Right ventricle myocardium superior (tissue), 1 donor: ENCODE data around the gene PGGHG. TPM values are rescaled to one million over a fixed set of nuclear protein-coding genes. Genes with fewer than 3 reads are reported as not detected.
"Not testable (repeated sequence)": the region's sequence is repeated elsewhere in the genome, so short reads cannot be mapped to it uniquely, and the experiment has no call there.

Experiments used
- ATAC-seq: fragments of 200-7000 bp; cut with Tn5 transposase; one replicate; pipeline ENCODE4 v1.9.1; 2020; ENCODE audit warnings: mild to moderate bottlenecking; ENCODE audit not compliant: poor library complexity
- DNase-seq: peaks from one replicate; pipeline ENCODE4 v3.0.0-alpha.2; 2020
- intact Hi-C: fragments of 100-400 bp; cut with DNase I; formaldehyde crosslinking; loops from one replicate; pipeline ENCODE4 v1.11.2; 2022
- total RNA-seq: library from RNA; stranded (reverse); fragmentation: NEBNext Ultra II Directional; extraction: Animal tissue kit (Norgen Biotek cat#: 25700); gene quantifications from one replicate; pipeline ENCODE4 v1.2.1, GENCODE V29; 2021
- donor health status: DM: no; HTN: yes; CAD: no; lungs with severe emphysema.

The PGGHG gene
- total RNA-seq, 1 donor from 2014 or later, result 6.1 TPM

DNA sequence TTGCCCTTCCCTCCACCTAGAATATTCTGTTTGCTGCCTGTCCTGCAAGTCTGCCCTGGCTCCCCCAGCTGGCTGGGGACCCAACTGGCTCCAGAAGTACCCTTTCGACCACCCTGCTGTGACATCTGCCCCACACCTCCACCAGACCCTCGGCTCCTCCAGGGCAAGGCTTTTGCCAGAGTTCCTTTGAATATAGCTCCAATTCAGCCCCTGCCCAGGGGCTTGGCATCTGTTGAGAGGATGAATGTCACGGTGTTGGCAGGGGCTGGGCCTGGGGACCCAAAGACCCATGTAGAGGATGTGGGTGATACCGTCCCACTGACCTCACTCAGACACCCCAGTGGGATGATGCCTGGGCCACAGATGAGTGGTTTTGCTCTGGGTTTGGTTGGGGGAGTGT lies 6.8 kb upstream of the PGGHG start:
- DNase-seq, result peak; percentile 24
- no peak for ATAC-seq
- intact Hi-C loops, result no loop called here

GRCh38 chr11:282630-283360 lies 6.1 kb upstream of the PGGHG start:
- intact Hi-C loops, result no loop called here
- ATAC-seq (no peak), DNase-seq (peak; percentile 27)

DNA sequence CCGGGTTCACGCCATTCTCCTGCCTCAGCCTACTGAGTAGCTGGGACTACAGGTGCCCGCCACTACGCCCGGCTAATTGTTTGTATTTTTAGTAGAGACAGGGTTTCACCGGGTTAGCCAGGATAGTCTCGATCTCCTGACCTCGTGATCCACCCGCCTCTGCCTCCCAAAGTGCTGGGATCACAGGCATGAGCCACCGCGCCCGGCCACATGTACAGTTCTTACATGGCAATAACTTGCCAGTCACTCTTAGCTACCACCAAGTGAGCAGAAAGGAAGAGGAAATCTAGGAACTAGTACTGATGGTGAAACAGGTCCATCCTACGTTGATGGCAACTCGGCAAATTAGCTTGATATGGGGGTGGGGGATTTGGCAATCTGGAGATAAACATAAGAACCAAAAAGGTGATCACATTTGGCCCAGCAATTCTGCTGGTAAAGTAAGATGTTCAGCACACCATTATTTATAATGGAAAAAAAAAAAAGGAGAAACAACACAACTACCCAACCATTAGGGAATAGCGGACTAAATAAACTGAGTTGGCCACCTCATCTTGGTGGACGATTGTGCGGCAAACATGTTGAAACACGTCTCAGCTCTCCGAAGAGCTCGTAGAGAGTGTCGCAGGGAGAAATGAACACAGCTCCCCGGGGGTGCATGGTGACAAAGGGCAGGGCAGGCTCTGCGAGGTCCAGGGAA lies 5.4 kb upstream of the PGGHG start:
- intact Hi-C loops, result no loop called here
- peak; percentile 10 for DNase-seq

GRCh38 chr11:284105-285020 lies 4.6 kb upstream of the PGGHG start:
- peak; percentile 24 for DNase-seq
- ATAC-seq, result no peak
- intact Hi-C loops, result no loop called here

More for the DNA sequence above, 5.4 kb upstream of the PGGHG start:
- ATAC-seq, result no peak

DNA sequence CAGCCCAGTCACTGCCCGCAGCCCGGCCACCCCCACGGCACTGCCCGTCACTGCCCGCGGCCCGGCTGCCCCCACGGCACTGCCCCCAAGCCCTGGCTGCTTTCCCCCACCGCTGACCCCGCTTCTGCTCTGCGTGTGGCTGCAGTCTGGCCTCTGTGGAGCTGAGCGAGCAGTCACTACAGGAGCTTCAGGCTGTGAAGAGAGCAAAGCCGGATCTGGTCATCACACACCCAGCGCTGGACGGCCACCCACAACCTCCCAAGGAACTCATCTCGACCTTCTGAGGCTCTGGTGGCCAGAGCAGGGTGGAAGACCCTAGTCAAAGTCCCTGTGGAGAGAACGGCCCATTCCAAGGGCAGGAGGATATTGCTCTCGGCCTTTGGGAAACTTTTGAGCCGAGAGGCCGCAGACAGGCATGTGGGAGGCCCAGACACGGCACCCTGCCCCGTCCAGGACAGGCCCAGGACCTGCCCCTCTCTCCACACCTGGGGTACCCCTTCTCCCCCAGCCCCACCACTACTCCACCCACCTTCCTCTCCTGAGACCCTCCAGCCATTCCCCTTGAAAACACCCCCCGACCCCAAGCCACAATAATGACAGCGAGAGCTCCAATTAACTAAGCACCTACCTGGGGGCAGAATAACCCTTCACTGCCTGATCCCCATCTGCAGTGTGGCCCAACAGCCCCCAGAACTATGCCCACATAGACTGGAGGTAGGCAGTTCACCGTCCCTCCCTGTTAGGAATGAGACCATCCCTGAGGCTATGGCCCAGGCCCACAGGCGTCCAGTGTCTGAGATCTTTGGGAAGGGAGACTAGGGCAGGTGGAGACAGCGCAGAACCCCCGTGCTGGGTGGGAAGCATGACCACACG lies 3.7 kb upstream of the PGGHG start:
- intact Hi-C loops, result no loop called here
- no peak for ATAC-seq
- peak; percentile 19 for DNase-seq

- intact Hi-C loops, result no loop called here
- DNase-seq (peak; percentile 11), ATAC-seq (no peak)
Observed at GRCh38 chr11:285894-286220, 3.1 kb upstream of the PGGHG start.

- ATAC-seq, intact Hi-C loops: not testable (repeated sequence)
- DNase-seq, result peak; percentile 29
Observed at GRCh38 chr11:286977-287820, 1.7 kb upstream of the PGGHG start.

- DNase-seq (peak; percentile 50), ATAC-seq (peak; percentile 6)
- intact Hi-C loops, result no loop called here
Observed at GRCh38 chr11:287821-288477, 977 bp upstream of the PGGHG start.

DNA sequence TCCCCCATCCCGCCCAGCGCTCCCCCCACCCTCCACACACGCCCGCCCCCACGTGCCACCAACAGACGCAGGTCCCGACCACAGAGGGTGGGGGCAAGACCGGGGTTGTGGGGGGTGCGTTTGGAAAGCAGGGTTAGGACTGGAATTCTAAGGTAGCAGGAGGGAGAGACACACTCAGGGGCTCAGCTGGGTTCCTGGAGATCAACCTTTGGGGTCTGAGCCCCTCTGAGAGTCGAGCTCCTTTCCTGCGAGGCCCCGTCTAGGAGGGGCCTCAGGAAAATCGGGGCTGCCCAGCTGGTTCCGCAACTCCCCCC lies 429 bp downstream of the PGGHG start:
- peak; percentile 2 for ATAC-seq
- DNase-seq, result no peak
- intact Hi-C loops, result no loop called here

- ATAC-seq (no peak), DNase-seq (peak; percentile 44)
- intact Hi-C loops, result no loop called here
Observed at GRCh38 chr11:289712-290620, 1.0 kb downstream of the PGGHG start.

GRCh38 chr11:290621-291231 lies 1.8 kb downstream of the PGGHG start:
- peak; percentile 45 for DNase-seq
- no peak for ATAC-seq
- intact Hi-C loops, result no loop called here

- DNase-seq (peak; percentile 41), ATAC-seq (no peak)
- intact Hi-C loops, result no loop called here
Observed at GRCh38 chr11:291281-292210, 2.6 kb downstream of the PGGHG start.

DNA sequence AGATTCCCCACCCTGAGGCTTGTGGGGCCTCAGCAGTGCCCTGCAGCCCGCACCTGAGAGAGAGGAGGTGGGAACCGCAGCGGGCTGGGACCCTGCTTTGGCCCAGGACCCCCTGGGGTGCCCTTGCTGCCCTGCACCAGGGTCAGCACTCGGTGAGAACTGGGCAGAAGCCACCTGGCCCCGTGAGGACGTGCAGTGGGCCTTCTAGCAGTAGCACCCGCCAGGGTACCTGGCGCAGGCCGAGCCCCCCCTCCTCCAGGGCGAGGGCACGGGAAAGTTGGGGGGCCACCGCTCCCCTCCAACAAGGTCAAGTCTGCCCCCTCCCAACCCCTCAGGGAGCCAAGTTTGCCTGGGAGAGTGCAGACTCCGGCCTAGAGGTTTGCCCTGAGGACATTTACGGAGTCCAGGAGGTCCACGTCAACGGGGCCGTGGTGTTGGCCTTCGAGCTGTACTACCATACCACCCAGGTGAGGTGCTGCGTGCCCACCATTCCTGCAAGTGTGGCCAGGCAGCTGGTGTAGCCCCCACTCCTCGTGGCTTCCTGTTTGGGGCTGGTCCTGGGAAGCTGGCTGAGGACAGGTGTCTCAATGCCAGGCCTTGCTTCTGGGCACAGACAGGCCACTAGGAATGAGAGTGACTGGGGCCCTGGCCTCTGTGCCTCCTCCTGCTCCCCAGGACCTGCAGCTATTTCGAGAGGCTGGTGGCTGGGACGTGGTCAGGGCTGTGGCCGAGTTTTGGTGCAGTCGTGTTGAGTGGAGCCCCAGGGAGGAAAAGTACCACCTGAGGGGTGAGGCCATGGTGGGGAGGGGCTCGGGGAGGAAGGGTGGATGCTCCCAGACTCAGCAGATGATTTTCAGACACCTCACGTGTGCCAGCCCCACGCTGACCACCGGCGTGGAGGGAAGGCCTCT lies 3.5 kb downstream of the PGGHG start:
- DNase-seq (peak; percentile 30), ATAC-seq (no peak)
- intact Hi-C loops, result no loop called here

GRCh38 chr11:293271-293851 lies 4.4 kb downstream of the PGGHG start:
- intact Hi-C loops, result no loop called here
- ATAC-seq (no peak), DNase-seq (peak; percentile 22)
